Measurements from ENCODE around the gene TEX52.
A peak's percentile ranks its signal among the peaks of the same experiment; 100 is the strongest.
"Not testable (repeated sequence)": the region's sequence is repeated elsewhere in the genome, so short reads cannot be mapped to it uniquely, and the experiment has no call there.

TEX52 gene

GRCh38 chr12:2857021-2857431, at the start of gene TEX52:
TSS of gene TEX52 (minus strand) at chr12:2857039. CDS start at chr12:2857026, 13 bp downstream.
- DNase-seq = no peak

- no peak for DNase-seq
Observed at GRCh38 chr12:2904260-2904659, 47.4 kb upstream of the TEX52 start.

GRCh38 chr12:2902272-2902880, 45.5 kb upstream of the TEX52 start:
- DNase-seq = no peak

GRCh38 chr12:2900642-2901041, 43.8 kb upstream of the TEX52 start:
- no peak for DNase-seq

- no peak for DNase-seq
Observed at GRCh38 chr12:2897418-2897817, 40.6 kb upstream of the TEX52 start.

GRCh38 chr12:2895511-2895910, 38.7 kb upstream of the TEX52 start:
- DNase-seq = no peak

GRCh38 chr12:2895051-2895451, 38.2 kb upstream of the TEX52 start:
- no peak for DNase-seq

- no peak for DNase-seq
Observed at GRCh38 chr12:2893007-2893406, 36.2 kb upstream of the TEX52 start.

GRCh38 chr12:2892246-2892645, 35.4 kb upstream of the TEX52 start:
- no peak for DNase-seq

GRCh38 chr12:2891240-2892053, 34.6 kb upstream of the TEX52 start:
- no peak for DNase-seq

GRCh38 chr12:2890388-2891239, 33.8 kb upstream of the TEX52 start, which contains the start of gene TULP3:
TSS of gene TULP3 (plus strand) at chr12:2890891. CDS start at chr12:2890948, 57 bp downstream.
- peak; percentile 80 for DNase-seq

GRCh38 chr12:2890001-2890387, 33.2 kb upstream of the TEX52 start:
- DNase-seq = no peak

- DNase-seq = no peak
Observed at GRCh38 chr12:2886768-2887450, 30.1 kb upstream of the TEX52 start.

GRCh38 chr12:2884810-2885209, 28.0 kb upstream of the TEX52 start:
- DNase-seq = no peak

GRCh38 chr12:2879853-2880252, 23.0 kb upstream of the TEX52 start:
- DNase-seq = no peak

- DNase-seq = no peak
Observed at GRCh38 chr12:2877953-2878732, 21.3 kb upstream of the TEX52 start.

- peak; percentile 8 for DNase-seq
Observed at GRCh38 chr12:2877047-2877952, 20.5 kb upstream of the TEX52 start, which contains the start of the genes FOXM1 and RHNO1. TSS of gene FOXM1 (minus strand) at chr12:2877174. CDS start at chr12:2874478, 2,696 bp downstream. TSS of gene RHNO1 (plus strand) at chr12:2877223. CDS start at chr12:2885367, 8,144 bp downstream.

GRCh38 chr12:2876431-2877046, 19.7 kb upstream of the TEX52 start:
- no peak for DNase-seq

- DNase-seq = not testable (repeated sequence)
Observed at GRCh38 chr12:2868986-2869632, 12.3 kb upstream of the TEX52 start.

GRCh38 chr12:2864198-2864597, 7.4 kb upstream of the TEX52 start:
- no peak for DNase-seq

Data from NCI-H524 treated with DMSO at 0.1 percent for 48 hours (cell line).